ENCODE results near the gene EGF.

DNA sequence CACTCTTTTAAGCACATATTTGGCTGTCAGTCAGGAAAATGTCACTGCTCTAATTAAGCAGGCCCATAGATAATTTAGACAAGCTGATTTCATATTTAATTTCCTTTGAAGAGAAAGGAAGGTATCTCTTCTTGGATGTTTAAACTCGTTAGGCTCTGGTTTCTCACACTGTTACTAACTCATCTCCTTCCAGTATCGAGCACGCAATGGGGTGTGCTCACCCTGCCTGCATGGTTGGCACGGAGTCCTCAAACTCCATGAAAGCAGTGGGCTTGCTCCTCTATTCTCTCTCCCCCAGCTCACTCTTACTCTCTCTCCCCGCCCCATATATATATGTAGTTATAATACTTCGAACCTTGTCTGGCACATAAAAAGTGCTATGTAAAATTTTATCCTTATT is 76.9 kb downstream of the EGF start:
- TF ChIP-seq, protein P1, sequence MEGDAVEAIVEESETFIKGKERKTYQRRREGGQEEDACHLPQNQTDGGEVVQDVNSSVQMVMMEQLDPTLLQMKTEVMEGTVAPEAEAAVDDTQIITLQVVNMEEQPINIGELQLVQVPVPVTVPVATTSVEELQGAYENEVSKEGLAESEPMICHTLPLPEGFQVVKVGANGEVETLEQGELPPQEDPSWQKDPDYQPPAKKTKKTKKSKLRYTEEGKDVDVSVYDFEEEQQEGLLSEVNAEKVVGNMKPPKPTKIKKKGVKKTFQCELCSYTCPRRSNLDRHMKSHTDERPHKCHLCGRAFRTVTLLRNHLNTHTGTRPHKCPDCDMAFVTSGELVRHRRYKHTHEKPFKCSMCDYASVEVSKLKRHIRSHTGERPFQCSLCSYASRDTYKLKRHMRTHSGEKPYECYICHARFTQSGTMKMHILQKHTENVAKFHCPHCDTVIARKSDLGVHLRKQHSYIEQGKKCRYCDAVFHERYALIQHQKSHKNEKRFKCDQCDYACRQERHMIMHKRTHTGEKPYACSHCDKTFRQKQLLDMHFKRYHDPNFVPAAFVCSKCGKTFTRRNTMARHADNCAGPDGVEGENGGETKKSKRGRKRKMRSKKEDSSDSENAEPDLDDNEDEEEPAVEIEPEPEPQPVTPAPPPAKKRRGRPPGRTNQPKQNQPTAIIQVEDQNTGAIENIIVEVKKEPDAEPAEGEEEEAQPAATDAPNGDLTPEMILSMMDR (tag by site-specific recombination; IDR thresholded peaks at IDR 0.05): no peak
- TF ChIP-seq ZNF561 (tag by site-specific recombination; IDR thresholded peaks at IDR 0.05; ENCODE audit: borderline replicate concordance) (no peak), ZNF555 (tag by site-specific recombination; conservative IDR thresholded peaks at IDR 0.05) (no peak), ZNF624 (tag by site-specific recombination; IDR thresholded peaks at IDR 0.05) (no peak), ZNF24 (tag by site-specific recombination; IDR thresholded peaks at IDR 0.05) (no peak), ZNF558 (tag by site-specific recombination; IDR thresholded peaks at IDR 0.05) (no peak), ZNF121 (tag by site-specific recombination; IDR thresholded peaks at IDR 0.05) (no peak)
